ENCODE data around the gene RASSF3. TPM values are rescaled to one million over a fixed set of nuclear protein-coding genes. Genes with fewer than 3 reads are reported as not detected.
"Not testable (repeated sequence)": the region's sequence is repeated elsewhere in the genome, so short reads cannot be mapped to it uniquely, and the experiment has no call there.

The RASSF3 gene
- total RNA-seq, 2 experiments from 2014 or later, result 40.4 to 41.6 TPM

DNA sequence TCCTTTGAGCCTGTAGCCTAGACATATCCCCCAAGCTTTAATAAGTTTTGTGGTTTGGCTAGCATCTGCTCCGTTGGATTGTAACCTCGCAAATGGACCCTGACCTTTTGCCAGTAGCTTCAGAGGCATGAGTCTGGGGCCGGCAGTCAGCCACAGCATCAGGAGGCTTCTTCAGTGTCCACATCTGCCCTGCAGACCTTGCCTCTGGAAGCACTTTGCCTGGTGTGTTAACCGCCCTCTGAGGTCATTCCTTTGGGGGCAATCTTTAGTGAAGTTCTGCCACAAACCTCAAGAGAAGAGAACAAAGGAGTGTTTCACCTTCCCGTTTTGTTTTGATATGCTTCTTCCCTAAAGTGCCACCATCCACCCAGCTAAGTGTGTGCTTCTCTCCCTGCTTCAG, 77.5 kb downstream of the RASSF3 start:
- H3K4me1 Mint-ChIP-seq (ENCODE audit: low read depth), result peaks cover 75% of the 10 kb centered on the region
- H3K4me3 Mint-ChIP-seq, result peak overlapping the region; percentile 33
- peaks cover 67% of the 10 kb centered on the region for H3K36me3 Mint-ChIP-seq (ENCODE audit: low read depth)
- no peaks in the 10 kb centered on the region for H3K27me3 Mint-ChIP-seq
- DNase-seq (peak; percentile 29), ATAC-seq (peak; percentile 29)
- H3K9me3 Mint-ChIP-seq, result no peaks in the 10 kb centered on the region
- H3K27ac Mint-ChIP-seq, result peak overlapping the region; percentile 35
- POLR2A ChIA-PET, result interaction anchor here (1.1 kb wide), 1 partner anchor 77 kb away, joined by 5 read pairs; no protein-coding TSS in a partner anchor
- TF ChIP-seq, protein P1, sequence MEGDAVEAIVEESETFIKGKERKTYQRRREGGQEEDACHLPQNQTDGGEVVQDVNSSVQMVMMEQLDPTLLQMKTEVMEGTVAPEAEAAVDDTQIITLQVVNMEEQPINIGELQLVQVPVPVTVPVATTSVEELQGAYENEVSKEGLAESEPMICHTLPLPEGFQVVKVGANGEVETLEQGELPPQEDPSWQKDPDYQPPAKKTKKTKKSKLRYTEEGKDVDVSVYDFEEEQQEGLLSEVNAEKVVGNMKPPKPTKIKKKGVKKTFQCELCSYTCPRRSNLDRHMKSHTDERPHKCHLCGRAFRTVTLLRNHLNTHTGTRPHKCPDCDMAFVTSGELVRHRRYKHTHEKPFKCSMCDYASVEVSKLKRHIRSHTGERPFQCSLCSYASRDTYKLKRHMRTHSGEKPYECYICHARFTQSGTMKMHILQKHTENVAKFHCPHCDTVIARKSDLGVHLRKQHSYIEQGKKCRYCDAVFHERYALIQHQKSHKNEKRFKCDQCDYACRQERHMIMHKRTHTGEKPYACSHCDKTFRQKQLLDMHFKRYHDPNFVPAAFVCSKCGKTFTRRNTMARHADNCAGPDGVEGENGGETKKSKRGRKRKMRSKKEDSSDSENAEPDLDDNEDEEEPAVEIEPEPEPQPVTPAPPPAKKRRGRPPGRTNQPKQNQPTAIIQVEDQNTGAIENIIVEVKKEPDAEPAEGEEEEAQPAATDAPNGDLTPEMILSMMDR (IDR thresholded peaks at IDR 0.05), result no peak
- intact Hi-C loops (cut with micrococcal nuclease), result no loop called here
- CTCF ChIA-PET, result interaction anchor here (3.1 to 11.9 kb wide), 3 partner anchors 10 to 138 kb away, joined by 11 to 141 read pairs (median 21); no protein-coding TSS in a partner anchor

DNA sequence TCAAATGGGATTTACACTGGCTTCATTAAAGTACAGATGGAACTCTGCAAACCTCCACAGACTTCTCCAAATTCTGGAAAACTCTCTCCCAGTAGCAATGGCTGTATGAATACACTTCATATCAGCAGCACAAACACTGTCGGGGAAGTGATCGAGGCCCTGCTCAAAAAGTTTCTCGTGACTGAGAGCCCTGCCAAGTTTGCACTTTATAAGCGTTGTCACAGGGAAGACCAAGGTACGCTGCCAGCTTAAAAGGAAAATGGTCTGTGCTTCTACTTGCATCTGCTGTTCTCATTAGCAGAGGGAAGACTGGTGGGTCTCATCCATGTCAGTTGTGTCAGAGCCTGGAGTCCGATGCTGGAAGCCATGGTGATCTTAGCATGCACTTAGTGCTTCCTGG, 77.9 kb downstream of the RASSF3 start:
- TF ChIP-seq, protein P1 (IDR thresholded peaks at IDR 0.05), result no peak
- Mint-ChIP-seq H3K4me1 (ENCODE audit: low read depth) (peaks cover 74% of the 10 kb centered on the region), H3K27ac (peak overlapping the region; percentile 35), H3K9me3 (no peaks in the 10 kb centered on the region), H3K27me3 (no peaks in the 10 kb centered on the region), H3K4me3 (peak overlapping the region; percentile 33), H3K36me3 (ENCODE audit: low read depth) (peaks cover 66% of the 10 kb centered on the region)
- ATAC-seq (no peak), DNase-seq (no peak)
- CTCF ChIA-PET, result interaction anchor here (0.8 to 11.9 kb wide), 5 partner anchors 9 to 139 kb away, joined by 3 to 141 read pairs (median 11); no protein-coding TSS in a partner anchor
- intact Hi-C loops (cut with micrococcal nuclease), result no loop called here
- POLR2A ChIA-PET, result interaction anchor here (1.1 to 1.4 kb wide), 3 partner anchors 8 to 79 kb away, joined by 3 to 6 read pairs (median 5); partner anchors contain the start of gene RASSF3

DNA sequence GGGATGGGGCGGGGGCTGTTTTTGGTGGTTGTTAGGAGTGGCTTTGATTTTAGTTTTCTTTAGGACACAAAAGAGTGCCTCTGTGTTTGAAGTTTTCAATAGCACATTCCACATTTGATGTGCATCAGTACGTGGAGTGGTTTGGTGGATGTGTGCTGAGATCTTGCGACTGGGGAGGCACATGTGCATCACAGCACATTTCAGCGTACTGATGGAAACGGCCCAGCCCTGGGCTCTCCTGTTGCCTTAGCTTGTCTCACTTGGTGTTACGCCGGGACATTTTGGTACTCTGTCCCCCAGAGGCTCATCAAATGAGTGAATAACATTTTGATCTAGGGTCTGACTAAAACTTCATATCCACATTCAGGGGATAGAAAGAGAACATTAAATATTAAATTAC, 78.4 kb downstream of the RASSF3 start:
- POLR2A ChIA-PET, result interaction anchor here (0.7 to 1.9 kb wide), 4 partner anchors 9 to 79 kb away, joined by 3 to 6 read pairs (median 4); partner anchors contain the start of gene RASSF3
- intact Hi-C loops (cut with micrococcal nuclease), result no loop called here
- Mint-ChIP-seq H3K36me3 (ENCODE audit: low read depth) (peaks cover 63% of the 10 kb centered on the region), H3K4me1 (ENCODE audit: low read depth) (peaks cover 73% of the 10 kb centered on the region), H3K9me3 (no peaks in the 10 kb centered on the region), H3K27me3 (no peaks in the 10 kb centered on the region), H3K27ac (peak overlapping the region; percentile 35), H3K4me3 (no peak overlapping the region)
- CTCF ChIA-PET, result interaction anchor here (0.8 to 11.9 kb wide), 6 partner anchors 9 to 139 kb away, joined by 3 to 141 read pairs (median 8); no protein-coding TSS in a partner anchor
- ATAC-seq, result no peak
- DNase-seq, result no peak
- TF ChIP-seq, protein P1 (IDR thresholded peaks at IDR 0.05), result no peak

DNA sequence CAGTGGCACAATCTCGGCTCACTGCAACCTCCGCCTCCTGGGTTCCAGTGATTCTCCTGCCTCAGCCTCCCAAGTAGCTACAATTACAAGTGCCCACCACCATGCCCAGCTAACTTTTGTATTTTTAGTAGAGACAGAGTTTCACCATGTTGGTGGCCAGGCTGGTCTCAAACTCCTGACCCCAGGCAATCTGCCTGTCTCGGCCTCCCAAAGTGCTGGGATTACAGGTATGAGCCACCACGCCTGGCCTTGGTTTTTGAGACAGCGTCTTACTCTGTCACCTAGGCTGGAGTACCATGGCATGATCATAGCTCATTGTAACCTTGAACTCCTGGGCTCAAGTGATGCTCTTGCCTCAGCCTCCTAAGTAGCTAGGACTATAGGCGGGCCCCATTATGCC, 79.9 kb downstream of the RASSF3 start:
- Mint-ChIP-seq H3K4me1 (ENCODE audit: low read depth) (peaks cover 74% of the 10 kb centered on the region), H3K36me3 (ENCODE audit: low read depth) (peaks cover 59% of the 10 kb centered on the region)
- ATAC-seq; H3K9me3 Mint-ChIP-seq; DNase-seq; intact Hi-C loops (cut with micrococcal nuclease); H3K27me3 Mint-ChIP-seq; H3K27ac Mint-ChIP-seq; H3K4me3 Mint-ChIP-seq: not testable (repeated sequence)
- POLR2A ChIA-PET, result interaction anchor here (1.0 to 1.9 kb wide), 2 partner anchors 79 to 141 kb away, joined by 3 to 6 read pairs; no protein-coding TSS in a partner anchor
- CTCF ChIA-PET, result interaction anchor here (1.0 to 11.9 kb wide), 5 partner anchors 7 to 145 kb away, joined by 3 to 141 read pairs (median 11); no protein-coding TSS in a partner anchor

DNA sequence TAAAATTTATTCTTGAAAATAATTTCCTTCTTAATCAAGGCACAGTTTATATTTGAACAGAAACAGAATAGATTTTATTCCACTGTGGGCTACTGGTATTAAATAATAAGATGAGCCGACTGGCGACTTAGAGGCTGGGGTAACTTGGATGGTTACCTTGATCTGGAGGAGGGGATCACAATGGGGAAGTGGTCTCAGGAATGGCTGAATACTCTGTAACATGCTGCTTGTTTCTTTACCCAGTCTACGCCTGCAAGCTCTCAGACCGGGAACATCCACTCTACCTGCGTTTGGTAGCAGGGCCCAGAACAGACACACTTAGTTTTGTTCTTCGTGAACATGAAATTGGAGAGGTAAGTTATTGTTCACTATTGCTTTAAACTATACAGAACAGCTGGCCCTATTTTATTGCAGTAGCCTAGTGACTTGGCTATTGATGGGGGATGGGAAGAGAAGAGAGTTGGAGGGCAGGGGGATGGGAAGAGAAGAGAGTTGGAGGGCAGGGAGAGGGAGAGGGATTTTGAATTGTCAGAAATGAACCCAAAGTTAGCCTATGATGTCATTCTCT, 81.0 kb downstream of the RASSF3 start:
- CTCF ChIA-PET, result interaction anchor here (1.0 to 11.9 kb wide), 4 partner anchors 10 to 142 kb away, joined by 4 to 141 read pairs (median 8); no protein-coding TSS in a partner anchor
- TF ChIP-seq, protein P1 (IDR thresholded peaks at IDR 0.05), result no peak
- Mint-ChIP-seq H3K27ac (peak overlapping the region; percentile 72), H3K27me3 (no peaks in the 10 kb centered on the region), H3K36me3 (ENCODE audit: low read depth) (peaks cover 50% of the 10 kb centered on the region), H3K4me3 (no peak overlapping the region), H3K9me3 (no peaks in the 10 kb centered on the region), H3K4me1 (ENCODE audit: low read depth) (peaks cover 75% of the 10 kb centered on the region)
- ATAC-seq (no peak), DNase-seq (no peak)
- intact Hi-C loops (cut with micrococcal nuclease), result no loop called here
- POLR2A ChIA-PET, result interaction anchor here (0.9 to 1.5 kb wide), 5 partner anchors 8 to 74 kb away, joined by 3 to 4 read pairs (median 3); no protein-coding TSS in a partner anchor
